ENCODE results near the gene ATXN1. TPM values are rescaled to one million over a fixed set of nuclear protein-coding genes. Genes with fewer than 3 reads are reported as not detected.

Gene ATXN1
- total and polyA plus RNA-seq, 2 donors from 2014 or later, result 4.2 to 58.2 TPM

DNA sequence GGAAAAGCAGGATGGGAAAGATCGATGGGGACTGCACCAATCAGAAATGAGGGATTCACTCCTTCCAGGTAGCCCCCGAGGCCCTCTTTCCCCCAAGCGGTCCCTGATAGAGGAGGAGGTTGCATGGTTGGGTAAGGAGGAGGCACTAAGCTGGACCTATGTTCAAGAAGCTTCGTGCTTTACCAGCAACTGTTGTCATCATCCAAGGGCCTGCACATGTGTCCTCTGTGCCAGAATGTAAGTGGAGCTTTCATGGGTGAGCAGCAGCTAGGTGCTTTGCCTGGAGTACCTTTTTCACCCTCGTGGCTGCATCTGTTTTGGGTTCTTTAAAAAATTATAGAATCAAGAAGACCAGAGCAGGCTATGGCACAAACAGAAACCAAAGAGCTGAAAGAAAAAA is 468.8 kb downstream of the ATXN1 start:
- no peaks in the 10 kb centered on the region for H3K4me1 ChIP-seq (ENCODE audit: control insufficient read depth in 2 of 3, insufficient read depth in 2 of 3, low read depth in 1 of 3, low read length in 3 of 3)
- TF ChIP-seq, protein P1, sequence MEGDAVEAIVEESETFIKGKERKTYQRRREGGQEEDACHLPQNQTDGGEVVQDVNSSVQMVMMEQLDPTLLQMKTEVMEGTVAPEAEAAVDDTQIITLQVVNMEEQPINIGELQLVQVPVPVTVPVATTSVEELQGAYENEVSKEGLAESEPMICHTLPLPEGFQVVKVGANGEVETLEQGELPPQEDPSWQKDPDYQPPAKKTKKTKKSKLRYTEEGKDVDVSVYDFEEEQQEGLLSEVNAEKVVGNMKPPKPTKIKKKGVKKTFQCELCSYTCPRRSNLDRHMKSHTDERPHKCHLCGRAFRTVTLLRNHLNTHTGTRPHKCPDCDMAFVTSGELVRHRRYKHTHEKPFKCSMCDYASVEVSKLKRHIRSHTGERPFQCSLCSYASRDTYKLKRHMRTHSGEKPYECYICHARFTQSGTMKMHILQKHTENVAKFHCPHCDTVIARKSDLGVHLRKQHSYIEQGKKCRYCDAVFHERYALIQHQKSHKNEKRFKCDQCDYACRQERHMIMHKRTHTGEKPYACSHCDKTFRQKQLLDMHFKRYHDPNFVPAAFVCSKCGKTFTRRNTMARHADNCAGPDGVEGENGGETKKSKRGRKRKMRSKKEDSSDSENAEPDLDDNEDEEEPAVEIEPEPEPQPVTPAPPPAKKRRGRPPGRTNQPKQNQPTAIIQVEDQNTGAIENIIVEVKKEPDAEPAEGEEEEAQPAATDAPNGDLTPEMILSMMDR (IDR thresholded peaks at IDR 0.05; ENCODE audit: borderline replicate concordance, extremely low read depth, insufficient read depth), result no peak
- no peaks in the 10 kb centered on the region for H3K27me3 ChIP-seq (ENCODE audit: control insufficient read depth, insufficient read depth, low read length)
- H3K36me3 ChIP-seq (ENCODE audit: control insufficient read depth in 2 of 3, insufficient read depth in 3 of 3, low read length in 3 of 3), result no peaks in the 10 kb centered on the region
- H3K9me3 ChIP-seq (ENCODE audit: control insufficient read depth in 2 of 3, insufficient read depth in 1 of 3, low read length in 3 of 3), result no peaks in the 10 kb centered on the region
- intact Hi-C loops (cut with DNase I), result no loop called here
- DNase-seq, result peak in 1 of 5 donors; percentile 15
- H3K9ac ChIP-seq (ENCODE audit: low read length in 3 of 3), result no peak overlapping the region
- no peak overlapping the region for H3K4me3 ChIP-seq (ENCODE audit: low read length in 3 of 3)
- H3K27ac ChIP-seq (ENCODE audit: low read depth in 2 of 2, low read length in 2 of 2), result no peak overlapping the region
- no peak for FAIRE-seq

DNA sequence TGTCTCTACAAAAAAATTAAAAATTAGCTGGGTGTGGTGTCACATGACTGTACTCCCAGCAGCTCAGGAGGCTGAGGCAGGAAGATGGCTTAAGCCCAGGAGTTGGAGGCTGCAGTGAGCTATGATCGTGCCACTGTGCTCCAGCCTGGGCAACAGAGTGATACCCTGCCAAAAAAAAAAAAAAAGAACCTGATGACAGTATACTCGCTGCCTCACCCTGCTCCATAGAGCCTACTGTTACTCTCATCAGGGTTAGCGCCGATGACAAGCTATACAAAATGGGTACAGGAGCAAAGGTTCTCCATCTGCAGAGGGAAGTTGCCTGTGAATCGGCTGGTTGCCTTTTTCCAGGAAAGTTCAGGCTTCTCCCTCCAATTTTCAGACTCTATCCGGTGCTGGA is 469.5 kb downstream of the ATXN1 start:
- no peak for FAIRE-seq
- intact Hi-C loops (cut with DNase I), result no loop called here
- DNase-seq, result peak in 1 of 5 donors; percentile 7
- TF ChIP-seq, protein P1 (IDR thresholded peaks at IDR 0.05; ENCODE audit: borderline replicate concordance, extremely low read depth, insufficient read depth), result no peak
- Histone ChIP-seq H3K36me3 (ENCODE audit: control insufficient read depth in 2 of 3, insufficient read depth in 3 of 3, low read length in 3 of 3) (no peaks in the 10 kb centered on the region), H3K27me3 (ENCODE audit: control insufficient read depth, insufficient read depth, low read length) (no peaks in the 10 kb centered on the region), H3K27ac (ENCODE audit: low read depth in 2 of 2, low read length in 2 of 2) (no peak overlapping the region), H3K4me1 (ENCODE audit: control insufficient read depth in 2 of 3, insufficient read depth in 2 of 3, low read depth in 1 of 3, low read length in 3 of 3) (no peaks in the 10 kb centered on the region), H3K4me3 (ENCODE audit: low read length in 3 of 3) (no peak overlapping the region), H3K9me3 (ENCODE audit: control insufficient read depth in 2 of 3, insufficient read depth in 1 of 3, low read length in 3 of 3) (no peaks in the 10 kb centered on the region), H3K9ac (ENCODE audit: low read length in 3 of 3) (no peak overlapping the region)

DNA sequence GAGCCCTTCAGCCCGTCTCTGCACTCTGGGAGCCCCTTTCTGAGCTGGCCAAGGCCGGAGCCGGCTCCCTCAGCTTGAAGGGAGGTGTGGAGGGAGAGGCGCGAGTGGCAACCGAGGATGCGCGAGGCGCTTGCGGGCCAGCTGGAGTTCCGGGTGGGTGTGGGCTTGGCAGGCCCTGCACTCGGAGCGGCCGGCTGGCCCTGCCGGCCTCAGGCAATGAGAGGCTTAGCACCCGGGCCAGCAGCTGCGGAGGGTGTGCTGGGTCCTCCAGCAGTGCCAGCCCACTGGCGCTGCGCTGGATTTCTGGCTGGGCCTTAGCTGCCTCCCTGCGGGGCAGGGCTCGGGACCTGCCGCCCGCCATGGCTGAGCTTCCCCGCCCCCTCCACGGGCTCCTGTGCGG is 473.1 kb downstream of the ATXN1 start:
- DNase-seq (peak in 2 of 5 donors; percentile 42 to 67), FAIRE-seq (no peak)
- Histone ChIP-seq H3K27ac (ENCODE audit: low read depth in 2 of 2, low read length in 2 of 2) (no peak overlapping the region), H3K36me3 (ENCODE audit: control insufficient read depth in 2 of 3, insufficient read depth in 3 of 3, low read length in 3 of 3) (no peaks in the 10 kb centered on the region), H3K9ac (ENCODE audit: low read length in 3 of 3) (no peak overlapping the region), H3K27me3 (ENCODE audit: control insufficient read depth, insufficient read depth, low read length) (no peaks in the 10 kb centered on the region), H3K4me3 (ENCODE audit: low read length in 3 of 3) (no peak overlapping the region), H3K9me3 (ENCODE audit: control insufficient read depth in 2 of 3, insufficient read depth in 1 of 3, low read length in 3 of 3) (no peaks in the 10 kb centered on the region), H3K4me1 (ENCODE audit: control insufficient read depth in 2 of 3, insufficient read depth in 2 of 3, low read depth in 1 of 3, low read length in 3 of 3) (peaks cover 0 to 7% (median 6%) of the 10 kb centered on the region in 3 donors)
- intact Hi-C loops (cut with DNase I), result no loop called here
- TF ChIP-seq, protein P1 (IDR thresholded peaks at IDR 0.05; ENCODE audit: borderline replicate concordance, extremely low read depth, insufficient read depth), result no peak

DNA sequence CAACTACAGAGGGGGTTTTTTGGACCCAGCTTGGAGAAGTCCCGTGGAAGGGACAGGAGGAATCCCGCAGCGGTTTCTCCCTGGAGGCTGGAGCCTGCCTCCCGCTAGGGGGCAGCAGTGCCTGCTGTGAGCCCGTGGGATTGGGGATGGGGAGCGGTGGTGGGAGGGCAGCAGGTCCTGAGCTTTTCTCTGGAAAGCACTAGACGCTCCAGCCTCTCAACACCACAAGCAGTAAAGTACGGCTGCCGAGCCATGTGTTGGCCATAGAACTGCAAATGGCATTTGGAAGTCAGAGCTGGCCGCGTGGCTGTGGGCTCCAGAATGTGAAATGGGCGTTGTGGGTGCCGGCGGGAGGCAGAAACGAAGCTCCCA is 475.1 kb downstream of the ATXN1 start:
- Histone ChIP-seq H3K9ac (ENCODE audit: low read length in 3 of 3) (no peak overlapping the region), H3K27me3 (ENCODE audit: control insufficient read depth, insufficient read depth, low read length) (no peaks in the 10 kb centered on the region), H3K4me3 (ENCODE audit: low read length in 3 of 3) (no peak overlapping the region), H3K36me3 (ENCODE audit: control insufficient read depth in 2 of 3, insufficient read depth in 3 of 3, low read length in 3 of 3) (no peaks in the 10 kb centered on the region), H3K9me3 (ENCODE audit: control insufficient read depth in 2 of 3, insufficient read depth in 1 of 3, low read length in 3 of 3) (no peaks in the 10 kb centered on the region), H3K4me1 (ENCODE audit: control insufficient read depth in 2 of 3, insufficient read depth in 2 of 3, low read depth in 1 of 3, low read length in 3 of 3) (peaks cover 0 to 7% (median 6%) of the 10 kb centered on the region in 3 donors), H3K27ac (ENCODE audit: low read depth in 2 of 2, low read length in 2 of 2) (no peak overlapping the region)
- DNase-seq (peak; percentile 64 to 82 (median 72)), FAIRE-seq (no peak)
- TF ChIP-seq, protein P1 (IDR thresholded peaks at IDR 0.05; ENCODE audit: borderline replicate concordance, extremely low read depth, insufficient read depth), result peak; percentile 60
- intact Hi-C loops (cut with DNase I), result no loop called here
